Neural progenitor cell (in vitro differentiated cells): ENCODE results near the gene TNFSF8. TPM values are rescaled to one million over a fixed set of nuclear protein-coding genes. Genes with fewer than 3 reads are reported as not detected.

Experiments used
- DNase-seq: peaks from one replicate; pipeline ENCODE4 v3.0.0-alpha.2; 2016; ENCODE audit warnings: low spot score
- H2AFZ ChIP-seq: fragments of 200-600 bp; sonication (generic); replicated peaks from 2 replicates; pipeline ENCODE4 v1.6.1; 2016; ENCODE audit warnings: antibody characterized with exemption
- H3F3A ChIP-seq: fragments of 200-600 bp; sonication (generic); 2 replicates; pipeline ENCODE4 v1.6.1; 2016; ENCODE audit warnings: antibody characterized with exemption, low read depth
- H3K27ac ChIP-seq: fragments of 200-600 bp; sonication (generic); 2 replicates; pipeline ENCODE4 v1.5.1; 2016; ENCODE audit warnings: mild to moderate bottlenecking
- H3K27me3 ChIP-seq: fragments of 200-600 bp; sonication (generic); 2 replicates; pipeline ENCODE4 v1.6.1; 2016; ENCODE audit warnings: mild to moderate bottlenecking, moderate library complexity
- H3K36me3 ChIP-seq: fragments of 200-600 bp; sonication (generic); 2 replicates; pipeline ENCODE4 v1.5.1; 2016
- H3K4me1 ChIP-seq: fragments of 200-600 bp; sonication (generic); 2 replicates; pipeline ENCODE4 v1.6.1; 2016; ENCODE audit warnings: mixed run types
- H3K4me2 ChIP-seq: fragments of 200-600 bp; sonication (generic); 2 replicates; pipeline ENCODE4 v1.6.1; 2016
- H3K4me3 ChIP-seq: fragments of 200-600 bp; sonication (generic); 2 replicates; pipeline ENCODE4 v1.5.1; 2016
- H3K79me2 ChIP-seq: fragments of 200-600 bp; sonication (generic); 2 replicates; pipeline ENCODE4 v1.6.1; 2016; ENCODE audit warnings: low read depth
- H3K9ac ChIP-seq: fragments of 200-600 bp; sonication (generic); 2 replicates; pipeline ENCODE4 v1.6.1; 2016
- H3K9me3 ChIP-seq: fragments of 200-600 bp; sonication (generic); 2 replicates; pipeline ENCODE4 v1.5.1; 2016; ENCODE audit warnings: low read depth
- H4K20me1 ChIP-seq: fragments of 200-600 bp; sonication (generic); 2 replicates; pipeline ENCODE4 v1.6.1; 2016; ENCODE audit warnings: low read depth
- H3K27ac Mint-ChIP-seq: 3 replicates; pipeline ENCODE4 v1.8.0; 2021; ENCODE audit warnings: mixed read lengths
- H3K27me3 Mint-ChIP-seq: 2 replicates; pipeline ENCODE4 v1.8.0; 2022; ENCODE audit warnings: low read depth, mild to moderate bottlenecking, inconsistent platforms, moderate library complexity, mixed read lengths; ENCODE audit not compliant: insufficient read depth
- H3K36me3 Mint-ChIP-seq: 3 replicates; pipeline ENCODE4 v1.8.0; 2021; ENCODE audit warnings: mixed read lengths
- H3K4me1 Mint-ChIP-seq: 3 replicates; pipeline ENCODE4 v1.8.0; 2021; ENCODE audit warnings: mixed read lengths
- H3K4me3 Mint-ChIP-seq: 3 replicates; pipeline ENCODE4 v1.8.0; 2021; ENCODE audit warnings: mild to moderate bottlenecking, moderate library complexity, mixed read lengths
- H3K9me3 Mint-ChIP-seq: 3 replicates; pipeline ENCODE4 v1.8.0; 2020; ENCODE audit warnings: mixed read lengths
- CTCF ChIP-seq: fragments of 200-600 bp; sonication (generic); IDR thresholded peaks from 2 replicates; pipeline ENCODE4 v1.5.1; 2017; ENCODE audit warnings: antibody characterized with exemption, mild to moderate bottlenecking
- EZH2 ChIP-seq: fragments of 200-600 bp; sonication (generic); IDR thresholded peaks from 2 replicates; pipeline ENCODE4 v1.6.1; 2017; ENCODE audit warnings: antibody characterized with exemption, mild to moderate bottlenecking, moderate library complexity
- EZH2phosphoT487 ChIP-seq: fragments of 200-600 bp; sonication (generic); IDR thresholded peaks from 2 replicates; pipeline ENCODE4 v1.6.1; 2017; ENCODE audit warnings: antibody characterized with exemption
- total RNA-seq: library from RNA; depleted of rRNA; stranded (reverse); fragments of >200 nt; gene quantifications from 2 replicates; pipeline ENCODE4 v1.2.3, GENCODE V29; 2015; ENCODE audit warnings: low replicate concordance

Gene TNFSF8
- total RNA-seq, 1 donor from 2014 or later, result not detected

GRCh38 chr9:114852050-114852594 lies 78.3 kb downstream of the TNFSF8 start:
- Histone ChIP-seq H3K27me3 (no peaks in the 10 kb centered on the region), H3K4me3 (no peak overlapping the region), H3F3A (no peaks in the 10 kb centered on the region), H3K4me1 (no peaks in the 10 kb centered on the region), H3K79me2 (no peaks in the 10 kb centered on the region), H3K27ac (no peak overlapping the region), H3K9me3 (no peaks in the 10 kb centered on the region), H2AFZ (no peak overlapping the region), H3K36me3 (no peaks in the 10 kb centered on the region), H3K4me2 (no peak overlapping the region), H3K9ac (no peak overlapping the region), H4K20me1 (no peaks in the 10 kb centered on the region)
- no peak overlapping the region for H3K27ac Mint-ChIP-seq
- no peaks in the 10 kb centered on the region for H3K36me3 Mint-ChIP-seq
- H3K27me3 Mint-ChIP-seq, result peaks cover 3% of the 10 kb centered on the region
- no peak overlapping the region for H3K4me3 Mint-ChIP-seq
- no peaks in the 10 kb centered on the region for H3K9me3 Mint-ChIP-seq
- no peak for DNase-seq
- peaks cover 6% of the 10 kb centered on the region for H3K4me1 Mint-ChIP-seq
- no peak for TF ChIP-seq EZH2phosphoT487
- no peak for TF ChIP-seq EZH2
- TF ChIP-seq CTCF, result no peak

- no peaks in the 10 kb centered on the region for H3K36me3 ChIP-seq
Observed at GRCh38 chr9:114851306-114851705, 79.1 kb downstream of the TNFSF8 start.

More at GRCh38 chr9:114851306-114851705, 79.1 kb downstream of the TNFSF8 start:
- Histone ChIP-seq H3K4me3 (no peak overlapping the region), H3K9me3 (no peaks in the 10 kb centered on the region), H4K20me1 (no peaks in the 10 kb centered on the region), H3K27me3 (no peaks in the 10 kb centered on the region), H3K4me2 (no peak overlapping the region), H3K79me2 (no peaks in the 10 kb centered on the region), H3K27ac (no peak overlapping the region), H2AFZ (no peak overlapping the region), H3F3A (no peaks in the 10 kb centered on the region), H3K4me1 (no peaks in the 10 kb centered on the region), H3K9ac (no peak overlapping the region)
- H3K27ac Mint-ChIP-seq, result no peak overlapping the region
- H3K9me3 Mint-ChIP-seq, result no peaks in the 10 kb centered on the region
- peaks cover 6% of the 10 kb centered on the region for H3K4me1 Mint-ChIP-seq
- peaks cover 3% of the 10 kb centered on the region for H3K27me3 Mint-ChIP-seq
- TF ChIP-seq EZH2 (no peak), EZH2phosphoT487 (no peak), CTCF (no peak)
- no peaks in the 10 kb centered on the region for H3K36me3 Mint-ChIP-seq
- DNase-seq, result no peak
- H3K4me3 Mint-ChIP-seq, result no peak overlapping the region

Other genes starting within 250 kb of the TNFSF8 start
- gene TEX48, start 248.4 kb downstream of the TNFSF8 start, total RNA-seq, result not detected in 2 replicates
- not detected in 2 replicates for gene TNFSF15, start 124.6 kb downstream of the TNFSF8 start, total RNA-seq
- 54.9 and 56.1 TPM in 2 replicates for gene TNC, start 187.6 kb upstream of the TNFSF8 start, total RNA-seq